HG02588 (cell line): ENCODE data around the gene HMGB4.

ENCODE experiments used
- ATAC-seq: cut with Tn5 transposase; IDR thresholded peaks from one replicate; pipeline ENCODE4 v1.9.1; 2021; ENCODE audit warnings: mild to moderate bottlenecking, moderate library complexity; ENCODE audit not compliant: unreplicated experiment

The HMGB4 gene

DNA sequence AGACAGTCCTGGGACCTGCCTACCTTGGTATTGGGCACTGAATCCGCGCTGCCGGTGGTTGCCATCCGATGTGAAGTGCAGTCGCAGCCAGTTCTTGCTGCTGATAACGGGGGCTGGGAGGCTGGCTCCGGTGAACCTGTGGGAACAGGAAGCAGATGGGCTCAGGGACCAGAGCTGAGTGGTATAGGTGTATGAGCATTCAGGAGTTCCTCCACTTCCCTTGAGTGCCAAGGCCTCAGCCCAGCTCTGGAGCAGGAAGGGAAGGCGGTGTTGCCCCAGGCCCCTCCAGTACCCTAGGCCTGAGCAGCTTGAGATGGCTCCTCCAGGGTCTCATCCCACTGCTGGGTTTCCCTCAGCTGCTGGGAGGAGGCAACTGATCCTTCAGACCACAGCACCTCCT, 17.0 kb upstream of the HMGB4 start:
- ATAC-seq: no peak

DNA sequence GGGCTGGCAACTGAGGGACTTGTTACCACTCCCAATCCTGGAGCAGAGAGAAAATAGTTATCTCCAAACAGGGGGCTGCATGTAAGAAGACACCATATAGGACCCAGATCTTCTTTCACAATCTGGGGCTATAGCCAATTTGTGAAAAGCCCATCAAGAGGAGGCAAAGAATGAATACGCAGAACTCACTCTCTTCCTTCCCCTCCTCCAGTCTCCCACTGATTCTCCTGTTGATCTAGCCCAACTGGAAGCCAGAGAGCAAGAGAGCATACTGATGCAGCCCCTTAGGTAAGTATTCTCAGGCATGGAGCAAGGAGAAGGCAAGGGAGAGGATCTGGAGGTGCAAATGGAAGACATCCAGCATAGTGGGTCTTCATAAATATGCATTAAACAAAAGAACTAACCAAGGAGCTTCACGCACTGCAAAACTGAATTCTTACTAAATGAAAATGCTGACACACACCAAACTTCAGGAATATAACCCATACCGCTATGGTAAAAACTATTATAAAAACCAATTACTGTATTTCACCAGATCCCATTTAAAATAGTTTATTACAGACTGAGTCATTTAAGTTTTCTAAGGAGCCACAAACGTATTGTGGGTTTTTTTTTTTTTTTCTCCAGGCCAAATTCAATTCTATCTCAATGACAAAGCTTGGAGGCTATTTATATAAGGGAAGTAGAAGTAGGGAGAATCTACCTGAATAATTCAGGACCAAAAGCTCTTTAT, 15.5 kb upstream of the HMGB4 start:
- no peak for ATAC-seq

DNA sequence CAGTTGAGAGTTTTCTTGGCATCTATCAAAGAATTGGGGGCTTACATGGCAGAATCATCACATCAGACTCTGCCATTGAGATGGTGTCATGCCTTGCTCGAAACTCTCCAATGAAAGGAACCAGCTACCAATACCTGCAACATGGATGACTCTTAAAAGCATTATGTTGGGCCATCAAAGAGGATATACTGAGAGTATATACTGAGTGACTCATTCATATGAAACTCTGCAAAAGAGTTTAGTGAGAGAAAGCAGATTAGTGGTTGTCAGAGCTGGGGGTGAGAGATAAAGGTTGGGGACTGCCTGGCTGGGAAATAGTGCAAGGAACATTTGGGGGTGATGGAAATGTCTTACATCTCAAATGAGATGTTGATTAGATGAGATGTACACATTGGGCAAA, 14.7 kb upstream of the HMGB4 start:
- no peak for ATAC-seq

DNA sequence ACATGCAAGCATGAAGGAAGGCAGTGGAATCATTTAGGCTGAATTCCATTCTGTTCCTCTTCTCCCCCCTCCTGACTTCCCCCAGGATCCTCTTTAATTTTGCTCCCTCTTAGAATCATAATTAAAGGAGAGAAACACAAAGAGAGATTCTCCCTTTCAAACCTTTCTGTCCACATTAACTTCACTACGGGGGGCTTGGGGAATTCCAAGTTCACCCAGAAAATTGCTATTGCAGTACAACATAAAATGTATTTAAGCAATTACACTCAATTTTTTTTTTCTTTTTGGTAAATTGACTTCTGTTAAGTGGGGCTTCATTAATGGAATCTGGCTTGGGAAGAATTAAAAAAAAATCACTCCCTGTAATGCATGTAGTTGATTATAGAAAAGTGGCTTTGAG, 13.4 kb upstream of the HMGB4 start:
- ATAC-seq: no peak

DNA sequence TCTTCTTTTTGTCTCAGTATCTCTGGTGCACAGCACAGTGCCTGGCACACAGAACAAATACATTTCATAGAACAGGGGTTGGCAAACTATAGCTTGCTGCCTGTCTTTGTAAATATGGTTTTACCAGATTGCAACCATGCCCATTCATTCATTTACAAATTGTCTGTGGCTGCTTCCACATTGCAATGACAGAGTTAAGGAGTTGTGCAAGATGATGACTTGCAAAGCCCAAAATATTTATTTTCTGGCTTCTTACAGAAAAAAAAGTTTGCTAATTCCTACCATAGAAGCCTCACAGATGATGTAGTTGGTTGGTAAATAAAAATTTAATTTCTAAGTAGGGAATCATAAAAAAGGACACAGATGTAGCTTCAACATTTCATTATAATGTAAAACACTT, 11.2 kb upstream of the HMGB4 start:
- ATAC-seq: no peak

DNA sequence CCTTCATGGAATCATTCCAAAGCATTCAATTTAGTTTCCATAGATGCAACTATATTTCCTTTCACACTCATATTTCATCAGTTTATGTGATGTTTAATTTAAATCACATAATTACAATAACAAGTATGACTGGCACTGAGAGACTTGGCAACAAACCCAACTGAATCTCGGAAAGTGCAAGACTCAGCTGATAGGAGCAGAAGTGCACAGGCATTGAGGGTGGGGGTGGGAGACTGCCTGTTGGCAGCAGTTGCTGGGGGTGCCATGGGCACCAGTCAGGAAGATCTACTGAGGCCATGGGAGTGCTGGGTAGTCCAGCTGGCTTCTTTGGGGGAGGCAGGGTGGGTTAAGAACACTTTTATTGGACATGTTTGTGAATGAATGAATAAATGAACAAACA, 10.4 kb upstream of the HMGB4 start:
- no peak for ATAC-seq

DNA sequence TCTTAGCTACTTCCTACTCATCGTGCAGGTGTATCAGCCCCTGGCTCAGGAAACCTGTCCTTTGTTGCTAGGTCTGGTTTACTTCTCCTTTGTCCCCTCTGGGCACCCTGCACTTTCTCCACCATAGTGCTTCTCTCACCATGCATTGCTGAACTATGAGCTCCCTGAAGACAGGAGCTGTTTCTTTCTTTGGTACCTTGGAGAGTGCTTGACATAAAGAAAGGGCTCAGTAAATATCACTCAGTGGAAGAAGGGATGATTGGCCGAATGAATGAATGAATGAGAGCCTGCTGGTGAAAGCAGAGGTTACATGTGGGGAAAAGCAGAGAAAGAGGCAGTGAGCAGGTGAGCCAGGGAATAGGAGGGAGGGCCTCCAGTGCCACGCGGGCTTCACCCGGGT, 9.8 kb upstream of the HMGB4 start:
- no peak for ATAC-seq

DNA sequence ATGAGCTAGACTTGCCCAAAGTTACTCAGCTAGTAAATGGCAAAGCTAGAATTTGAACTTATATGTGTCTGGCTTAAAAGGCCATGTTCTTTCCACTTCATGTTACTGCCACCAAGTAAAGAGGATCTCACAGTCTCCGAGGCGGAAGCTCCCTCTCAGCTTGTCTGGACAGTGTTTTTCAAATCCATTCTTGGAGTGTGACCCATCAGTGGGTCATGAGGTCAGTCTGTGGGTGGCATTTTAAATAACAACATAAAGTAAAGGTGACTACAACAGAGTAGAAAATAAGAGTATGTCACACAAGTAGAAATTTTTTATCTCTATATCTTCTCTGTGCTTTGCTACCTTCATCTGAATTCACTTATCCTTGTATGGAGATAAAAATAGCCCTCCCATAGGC, 3.2 kb upstream of the HMGB4 start:
- no peak for ATAC-seq

DNA sequence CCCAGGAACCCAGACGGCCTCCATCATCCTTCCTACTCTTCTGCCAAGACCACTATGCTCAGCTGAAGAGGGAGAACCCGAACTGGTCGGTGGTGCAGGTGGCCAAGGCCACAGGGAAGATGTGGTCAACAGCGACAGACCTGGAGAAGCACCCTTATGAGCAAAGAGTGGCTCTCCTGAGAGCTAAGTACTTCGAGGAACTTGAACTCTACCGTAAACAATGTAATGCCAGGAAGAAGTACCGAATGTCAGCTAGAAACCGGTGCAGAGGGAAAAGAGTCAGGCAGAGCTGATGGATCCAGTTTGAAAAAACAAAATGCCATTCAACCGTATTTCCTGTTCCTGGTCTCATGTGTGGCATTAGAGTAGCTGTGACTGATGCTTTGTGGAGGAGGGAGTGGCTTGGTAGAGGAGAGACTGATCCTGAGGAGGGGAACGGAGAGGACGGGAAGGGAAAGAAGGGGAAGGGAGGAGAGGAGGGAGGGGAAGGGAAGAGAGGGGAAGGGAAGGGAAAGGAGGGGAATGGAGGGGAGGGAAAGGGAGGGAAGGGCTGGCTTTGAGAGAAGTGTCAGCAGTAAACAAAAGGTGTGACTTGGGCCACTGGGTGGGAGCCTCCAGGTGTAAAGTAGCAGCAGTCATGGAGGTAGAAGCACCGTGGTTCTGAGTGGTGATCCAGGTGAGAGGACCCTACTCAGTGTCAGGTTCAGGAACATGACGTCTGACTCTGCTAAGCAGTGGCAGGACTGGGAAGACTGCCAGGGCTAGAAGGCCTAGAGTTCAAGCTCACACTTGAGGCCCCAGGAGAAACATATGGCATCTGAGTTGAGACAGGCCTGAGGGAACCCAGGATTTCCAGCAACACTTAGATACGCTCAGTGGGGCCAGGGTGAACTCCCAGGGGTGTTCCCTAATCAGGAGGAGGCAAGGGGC, 846 bp downstream of the HMGB4 start:
- ATAC-seq: no peak

DNA sequence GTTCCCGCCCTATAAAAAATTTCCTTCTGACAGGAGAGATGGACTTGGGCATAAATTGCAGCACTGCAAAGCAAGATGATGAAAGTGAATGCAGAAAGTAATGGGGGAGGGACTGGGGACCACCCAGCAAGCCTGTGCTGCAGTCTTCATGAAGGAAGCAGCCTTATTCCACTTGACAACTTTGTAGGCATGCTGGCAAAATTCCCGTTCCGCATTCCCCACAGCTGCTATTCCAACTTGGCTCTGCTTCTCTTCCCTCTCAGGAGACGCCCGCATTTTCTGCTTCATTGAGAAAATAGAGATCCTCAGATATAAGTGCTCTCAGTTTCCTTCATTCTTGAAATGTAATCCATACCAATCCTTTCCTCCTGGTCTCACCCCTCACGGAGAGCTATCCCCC, 2.4 kb downstream of the HMGB4 start:
- ATAC-seq: no peak

DNA sequence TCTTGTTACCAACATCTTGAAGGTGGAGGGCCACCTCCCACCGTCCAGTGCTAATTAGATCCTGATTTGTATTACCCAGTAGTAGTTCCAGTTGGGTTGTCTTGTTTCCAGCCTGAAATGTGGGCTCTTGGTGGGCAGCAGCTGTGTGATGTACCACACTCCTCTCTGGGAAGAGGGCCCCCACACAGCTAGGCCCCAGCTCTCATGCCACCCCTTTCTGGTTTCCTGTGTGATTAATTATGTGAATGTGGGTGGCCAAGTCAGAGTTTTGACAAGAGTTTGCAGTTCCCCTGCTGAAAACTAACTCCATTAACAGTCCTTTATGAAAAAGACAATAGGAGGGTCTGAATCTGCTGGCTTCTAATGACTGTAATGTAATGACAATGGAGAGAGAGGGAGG, 3.8 kb downstream of the HMGB4 start:
- no peak for ATAC-seq

DNA sequence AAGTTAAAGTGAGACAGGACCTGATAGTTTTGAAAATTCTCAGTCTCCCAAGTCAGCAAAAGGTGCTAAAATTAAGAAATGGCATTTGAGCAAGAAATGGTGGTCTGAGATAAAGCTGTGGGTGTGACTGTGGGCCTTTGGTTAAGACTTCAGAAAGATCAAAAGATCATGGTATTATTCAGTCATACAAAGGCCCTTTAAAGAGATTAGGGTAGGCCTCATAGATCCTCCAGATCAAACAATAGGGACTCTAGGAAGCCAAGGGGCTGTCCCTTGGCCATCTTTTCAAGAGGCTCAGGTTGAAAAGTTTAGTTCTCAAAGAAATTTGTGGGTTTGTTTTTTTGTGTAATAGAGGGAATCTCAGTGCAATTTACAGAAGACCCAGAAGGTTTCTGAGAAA, 8.4 kb downstream of the HMGB4 start:
- no peak for ATAC-seq

DNA sequence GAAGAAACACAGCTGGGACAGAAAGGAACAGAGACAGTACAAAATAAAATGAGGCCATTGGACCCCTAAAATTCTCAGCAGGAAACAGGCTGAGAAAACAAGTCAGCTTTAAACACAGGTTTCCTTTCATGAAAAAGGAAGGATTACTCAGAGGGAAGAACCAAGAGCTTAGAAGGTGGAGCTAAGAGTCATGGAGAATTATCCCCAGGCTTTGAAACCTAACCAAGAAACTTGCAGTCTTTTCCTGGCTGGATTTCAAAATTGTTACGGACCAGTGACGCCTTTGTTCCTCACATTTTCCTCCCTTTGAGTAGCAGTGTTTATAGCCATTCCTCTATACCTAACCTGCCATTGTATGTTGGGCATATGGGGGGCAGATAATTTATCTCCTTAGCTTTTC, 8.8 kb downstream of the HMGB4 start:
- no peak for ATAC-seq

DNA sequence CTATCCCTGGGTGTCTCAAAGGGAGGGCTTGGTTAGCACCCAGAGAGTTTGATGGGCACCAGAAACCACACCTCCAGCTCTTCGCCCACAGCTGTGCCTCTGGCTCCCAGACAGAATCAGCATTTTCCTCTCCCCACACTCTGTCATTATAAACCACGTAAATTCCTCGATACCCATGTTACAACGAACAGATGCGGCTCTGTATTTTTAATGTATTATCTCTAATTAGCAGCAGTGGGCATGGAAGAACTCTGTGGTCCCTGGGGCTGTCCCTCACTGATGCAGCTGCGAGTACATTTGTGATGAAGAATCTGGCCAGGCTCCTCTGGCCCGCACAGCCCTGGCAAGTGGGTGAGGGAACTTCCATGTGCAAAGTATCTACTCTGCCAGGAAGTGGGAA, 10.8 kb downstream of the HMGB4 start:
- no peak for ATAC-seq

DNA sequence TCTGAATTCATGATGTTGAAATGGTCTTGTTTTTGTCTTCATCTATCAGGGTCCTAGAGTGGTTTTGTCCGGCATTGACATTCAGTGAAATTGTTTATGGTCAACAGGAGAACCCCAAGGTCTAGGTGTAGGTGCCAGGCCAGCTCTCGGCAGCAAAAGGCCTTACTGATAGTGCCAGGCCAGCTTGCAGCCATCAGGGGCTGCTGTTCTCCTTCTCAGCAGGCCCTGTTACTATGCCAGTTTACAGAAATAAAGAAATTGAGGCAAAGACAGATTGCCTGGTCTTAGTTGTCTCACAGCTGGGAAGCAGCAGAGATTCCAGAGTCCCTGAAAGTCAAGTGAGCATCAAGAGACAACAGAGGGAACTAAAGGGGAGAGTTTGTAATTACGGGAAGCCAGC, 12.0 kb downstream of the HMGB4 start:
- ATAC-seq: no peak

DNA sequence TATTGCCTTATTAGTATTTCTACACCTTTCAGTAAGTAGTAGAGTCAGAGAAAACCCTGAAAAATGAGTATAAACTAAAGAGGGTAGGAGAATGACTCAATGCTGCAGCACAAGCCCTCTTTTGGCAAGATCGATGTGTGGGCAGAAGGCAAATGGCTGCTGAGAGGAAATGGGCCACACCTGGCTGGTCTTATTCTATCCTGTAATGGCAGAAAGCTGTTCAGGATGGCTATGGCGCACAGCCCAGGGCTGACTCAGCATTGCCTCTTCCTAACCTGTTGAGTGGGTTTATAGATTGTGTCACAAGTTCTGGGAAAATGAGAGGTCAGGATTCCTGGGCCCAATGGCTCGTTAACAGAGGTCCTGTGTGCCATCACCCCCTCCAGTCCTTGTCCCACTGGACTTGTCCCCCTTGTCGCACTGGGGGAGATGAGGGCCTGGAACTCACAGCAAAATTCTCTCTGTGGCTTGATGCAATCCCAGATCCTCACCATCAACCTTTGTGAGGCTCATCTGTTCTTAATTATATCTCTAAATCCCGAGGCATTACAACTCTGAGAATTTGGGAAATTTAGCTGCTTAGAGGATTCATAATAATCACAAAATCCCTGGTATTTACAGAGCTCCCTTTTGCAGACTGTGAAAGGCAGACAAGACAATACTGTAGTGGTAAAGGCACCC, 13.2 kb downstream of the HMGB4 start:
- no peak for ATAC-seq

DNA sequence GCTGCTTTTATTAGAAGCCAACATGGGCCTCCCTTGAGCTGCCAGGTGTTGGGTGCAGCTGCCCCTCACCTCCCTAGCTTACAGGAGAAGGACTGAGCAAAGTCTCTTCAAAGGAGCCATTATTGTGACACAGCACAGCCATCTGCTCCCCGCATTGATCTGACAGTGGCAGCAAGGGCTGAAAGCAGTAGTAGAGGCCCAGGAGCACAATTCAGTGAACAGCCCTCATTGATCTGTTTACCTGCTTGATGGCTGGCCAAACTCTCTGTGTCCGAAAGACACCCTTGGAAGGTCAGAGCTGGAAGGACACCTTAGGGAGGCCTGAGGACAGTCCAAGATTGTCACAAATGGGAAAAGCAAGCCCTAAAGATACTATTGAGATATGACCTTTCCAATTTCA, 14.5 kb downstream of the HMGB4 start:
- no peak for ATAC-seq

DNA sequence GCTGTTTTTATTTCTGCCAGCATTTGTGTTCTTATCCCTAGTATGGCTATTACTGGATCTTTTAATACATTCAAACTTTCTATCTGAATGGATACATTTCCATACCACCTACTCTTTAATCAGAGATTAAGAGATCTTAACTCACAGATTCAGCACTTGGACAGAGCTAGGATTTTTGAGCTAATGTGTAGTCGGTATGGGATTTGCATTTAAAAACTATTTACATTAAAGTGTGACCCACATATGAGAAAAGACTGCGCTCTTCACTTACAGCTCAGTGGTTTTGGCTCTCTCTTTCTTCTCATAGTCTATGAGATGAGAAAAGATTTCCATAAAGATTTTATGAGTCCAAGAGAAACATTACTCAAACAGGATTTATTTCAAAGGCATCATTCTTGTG, 16.4 kb downstream of the HMGB4 start:
- no peak for ATAC-seq

DNA sequence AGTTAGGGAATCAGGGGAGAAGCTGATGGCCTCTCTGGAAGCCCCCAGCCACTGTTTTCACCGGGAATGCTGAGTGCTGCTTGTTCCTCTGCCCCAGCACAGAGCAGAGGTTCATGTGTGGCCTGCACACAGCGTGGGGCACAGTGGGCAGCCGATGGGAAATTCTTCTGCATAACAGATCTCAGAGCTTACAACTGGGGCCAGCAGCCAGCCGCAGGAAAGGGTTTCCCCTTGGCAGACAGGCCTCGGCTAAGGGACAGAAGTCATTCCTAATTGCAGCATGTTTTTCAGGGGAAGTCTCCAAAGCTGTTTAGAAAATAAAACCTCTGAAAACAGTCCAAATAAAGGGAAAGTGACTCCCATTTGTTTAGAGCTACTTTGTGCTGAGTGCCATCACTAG, 22.6 kb downstream of the HMGB4 start:
- ATAC-seq: no peak

DNA sequence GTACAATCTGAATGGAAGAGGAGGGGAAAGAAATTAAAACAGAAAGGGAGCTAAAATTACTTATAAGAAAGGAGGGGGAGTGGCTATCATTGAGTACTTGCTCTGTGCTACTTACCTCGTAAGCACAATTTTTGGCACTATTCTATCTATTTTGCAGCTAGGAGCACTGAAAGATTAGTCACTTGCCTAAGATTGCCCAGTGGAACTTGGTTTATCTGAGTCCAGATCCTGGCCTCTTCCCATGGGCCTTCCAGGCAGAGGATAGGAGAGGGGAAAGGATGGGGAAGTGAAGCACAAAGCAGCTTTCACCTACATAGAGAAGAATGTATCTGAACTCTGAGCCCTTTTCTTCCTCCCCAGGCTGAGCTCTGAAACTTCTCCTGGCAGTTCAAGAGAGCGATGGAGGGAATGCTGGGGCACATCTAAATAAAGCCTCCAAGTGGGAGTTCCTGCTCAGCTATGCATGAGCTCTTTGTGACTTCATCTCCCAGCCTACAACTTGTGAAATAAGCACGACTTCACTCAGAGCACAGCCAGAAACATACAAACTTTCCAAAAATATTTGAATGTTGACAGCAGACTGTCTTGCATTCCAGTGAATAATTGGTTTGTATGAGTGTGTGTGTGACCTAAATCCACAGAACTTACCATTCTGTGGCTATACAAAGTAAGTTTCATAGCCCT, 29.4 kb downstream of the HMGB4 start:
- ATAC-seq: no peak

DNA sequence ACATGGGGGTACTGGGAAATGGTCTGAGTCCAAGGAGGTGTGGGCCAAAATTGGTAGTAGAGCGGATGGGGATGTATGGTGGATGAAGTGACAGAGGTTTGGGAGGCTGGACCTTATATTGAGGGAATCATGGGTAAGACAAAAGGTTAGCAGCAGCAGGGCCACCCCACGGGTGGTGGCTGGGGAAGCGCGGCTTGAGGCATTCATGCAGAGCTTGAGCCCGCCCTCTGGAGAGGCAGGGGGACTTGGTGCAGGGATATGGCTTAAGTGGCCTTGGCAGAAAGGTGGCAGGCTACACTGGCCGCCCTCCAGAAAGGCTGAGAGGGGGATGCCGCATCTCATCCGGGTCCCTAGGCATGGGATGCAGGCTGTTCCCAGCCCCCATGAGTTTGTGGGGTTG, 31.5 kb downstream of the HMGB4 start:
- ATAC-seq: no peak
